ENCODE measurements around the gene SIGLEC11. TPM values are rescaled to one million over a fixed set of nuclear protein-coding genes. Genes with fewer than 3 reads are reported as not detected.
A peak's percentile ranks its signal among the peaks of the same experiment; 100 is the strongest.

Gene SIGLEC11
- total RNA-seq, 4 donors from 2014 or later, result 1.7 to 9.0 (median 5.1) TPM

- DNase-seq (ENCODE audit: low spot score) (no peak), ATAC-seq (ENCODE audit: low FRiP score) (no peak)
- TF ChIP-seq CTCF (IDR thresholded peaks at IDR 0.05), result no peak
Observed at GRCh38 chr19:49954933-49955332, 6.0 kb downstream of the SIGLEC11 start.

DNA sequence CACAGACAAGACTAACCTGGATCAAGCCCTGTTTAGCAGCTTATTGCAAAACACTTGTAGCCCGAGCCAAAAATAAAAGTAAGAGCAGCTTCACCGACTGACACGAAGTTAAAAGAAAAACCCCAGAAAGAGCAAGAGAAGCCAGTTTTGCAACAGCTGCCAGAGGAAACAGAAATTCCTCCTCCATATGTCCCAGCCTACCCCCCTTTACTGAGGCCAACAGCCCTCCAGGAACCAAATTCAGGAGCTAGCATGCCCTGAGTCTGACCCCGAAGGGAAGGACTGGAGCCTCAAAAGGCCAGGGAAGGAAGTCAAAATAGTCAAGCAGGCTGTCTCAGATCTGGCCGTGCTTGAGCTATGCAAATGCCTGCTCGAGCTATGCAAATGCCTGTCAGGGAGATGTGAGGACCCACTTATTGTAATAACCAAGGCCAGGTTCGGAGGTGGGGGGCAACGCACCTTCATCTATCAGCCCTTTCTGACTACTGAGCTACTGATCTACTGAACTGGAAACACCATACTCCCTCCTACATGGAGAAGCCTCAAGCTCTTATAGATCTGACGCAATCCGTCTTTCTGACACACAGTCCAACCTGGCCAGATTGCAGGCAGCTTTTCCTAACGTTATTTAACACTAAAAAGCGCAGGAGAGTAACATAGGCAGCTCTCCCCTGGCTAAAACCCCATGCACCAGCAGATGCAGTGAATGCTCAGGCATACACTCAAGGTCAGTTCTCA is 6.7 kb downstream of the SIGLEC11 start:
- no peak for DNase-seq (ENCODE audit: low spot score)
- peak; percentile 74 for ATAC-seq (ENCODE audit: low FRiP score)

GRCh38 chr19:49953416-49953815 is 7.6 kb downstream of the SIGLEC11 start:
- no peak for TF ChIP-seq CTCF (IDR thresholded peaks at IDR 0.05)
- ATAC-seq (ENCODE audit: low FRiP score) (no peak), DNase-seq (ENCODE audit: low spot score) (no peak)

More for the DNA sequence above, 6.7 kb downstream of the SIGLEC11 start:
- no peak for TF ChIP-seq CTCF (IDR thresholded peaks at IDR 0.05)

- no peak for TF ChIP-seq CTCF (IDR thresholded peaks at IDR 0.05)
- DNase-seq (ENCODE audit: low spot score) (no peak), ATAC-seq (ENCODE audit: low FRiP score) (no peak)
Observed at GRCh38 chr19:49952906-49953305, 8.1 kb downstream of the SIGLEC11 start.

GRCh38 chr19:49952479-49952836 is 8.5 kb downstream of the SIGLEC11 start:
- DNase-seq (ENCODE audit: low spot score) (no peak), ATAC-seq (ENCODE audit: low FRiP score) (no peak)
- no peak for TF ChIP-seq CTCF (IDR thresholded peaks at IDR 0.05)

- ATAC-seq (ENCODE audit: low FRiP score) (no peak), DNase-seq (ENCODE audit: low spot score) (no peak)
- no peak for TF ChIP-seq CTCF (IDR thresholded peaks at IDR 0.05)
Observed at GRCh38 chr19:49951806-49952478, 9.0 kb downstream of the SIGLEC11 start.
